HG02678 (cell line): Measurements from ENCODE around the gene PLA2G2D.

Experiments
- ATAC-seq: cut with Tn5 transposase; IDR thresholded peaks from one replicate; pipeline ENCODE4 v1.9.1; 2021; ENCODE audit warnings: mild to moderate bottlenecking, moderate library complexity; ENCODE audit not compliant: unreplicated experiment

Gene PLA2G2D

GRCh38 chr1:20119347-20119746 lies at the start of gene PLA2G2D:
Gene PLA2G2D, minus strand, starts transcription at chr1:20119536. Its CDS starts 38 bp downstream, at chr1:20119498.
- ATAC-seq: no peak

DNA sequence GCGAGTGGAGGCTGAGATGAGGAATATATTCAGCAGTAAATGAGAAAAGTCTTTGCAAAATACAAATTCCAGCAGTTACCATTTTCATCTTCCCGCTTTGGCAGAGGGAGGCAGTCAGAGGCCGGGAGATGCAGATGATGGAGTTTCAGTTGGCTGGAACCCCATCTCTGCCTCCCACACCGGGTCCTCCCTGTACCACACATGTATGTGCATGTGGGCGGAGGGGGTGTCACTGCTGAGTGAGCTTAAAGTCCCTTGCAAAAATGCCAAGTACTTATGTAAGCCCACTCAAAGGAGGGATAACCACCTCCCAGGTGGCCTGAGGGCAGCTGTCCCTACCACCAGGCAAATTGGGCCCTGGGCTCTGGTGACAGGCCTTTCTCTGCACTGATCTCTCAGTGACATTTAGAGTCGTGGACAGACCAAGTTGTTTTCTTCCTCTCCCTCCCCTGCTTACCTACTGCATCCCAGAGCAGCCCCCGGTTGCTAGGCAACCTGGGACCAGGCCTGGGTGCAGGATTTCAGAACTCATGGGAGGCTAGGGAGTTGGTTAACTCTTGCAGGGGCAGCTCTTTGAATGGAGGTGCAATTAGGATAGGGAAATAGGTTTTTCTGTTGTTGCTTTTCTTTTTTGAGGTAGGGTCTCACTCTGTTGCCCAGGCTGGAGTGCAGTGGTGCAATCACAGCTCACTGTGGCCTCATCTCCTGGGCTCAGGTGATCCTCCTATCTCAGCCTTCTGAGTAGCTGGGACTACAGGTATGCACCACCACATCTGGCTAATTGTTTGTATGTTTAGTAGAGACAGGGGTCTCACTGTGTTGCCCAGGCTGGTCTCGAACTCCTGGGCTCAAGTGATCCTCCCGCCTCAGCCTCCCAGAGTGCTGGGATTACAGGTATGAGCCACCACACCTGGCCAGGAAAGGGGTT lies 49.5 kb upstream of the PLA2G2D start:
- ATAC-seq: no peak

DNA sequence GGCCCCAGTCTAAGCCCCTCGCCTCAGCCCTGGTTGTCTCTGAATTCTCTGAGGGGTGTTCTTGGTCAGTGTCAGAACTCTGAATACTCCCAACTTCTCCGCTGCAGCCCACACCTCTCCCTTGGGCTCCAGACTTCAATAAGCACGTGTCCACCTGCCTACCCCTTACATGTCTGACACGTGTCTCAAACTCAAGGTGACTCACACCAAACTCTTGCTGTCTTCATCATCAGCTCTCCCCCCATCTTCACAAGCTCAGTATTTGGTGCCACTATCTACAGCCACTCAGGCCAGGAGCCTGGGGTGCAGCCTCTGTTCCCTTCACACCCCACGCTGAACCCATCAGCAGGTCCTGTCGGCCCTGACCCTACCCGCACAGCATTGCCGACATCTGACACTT lies 47.8 kb upstream of the PLA2G2D start:
- no peak for ATAC-seq

DNA sequence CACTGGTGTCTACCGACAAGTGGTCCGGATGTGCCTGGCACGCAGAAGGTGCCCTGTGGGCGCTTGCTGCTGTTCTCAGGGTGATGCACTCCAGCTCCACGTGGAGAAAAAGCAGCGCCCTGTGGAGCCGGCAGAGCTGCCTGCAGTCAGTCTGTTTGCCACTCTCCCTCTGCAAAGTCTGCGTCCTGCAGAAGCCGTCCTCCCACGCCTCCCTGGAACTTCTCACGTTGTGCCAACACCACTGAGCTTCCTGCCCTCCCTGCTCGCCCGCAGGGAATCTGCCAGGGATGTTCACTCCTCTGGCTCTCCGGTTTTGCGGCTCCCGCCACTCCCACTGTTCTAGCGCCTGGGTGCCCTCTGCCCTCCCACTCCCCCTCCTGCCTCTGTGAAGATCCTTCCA lies 46.7 kb upstream of the PLA2G2D start:
- no peak for ATAC-seq

- ATAC-seq: no peak
These were observed 46.2 kb upstream of the PLA2G2D start for GRCh38 chr1:20165522-20165951.

DNA sequence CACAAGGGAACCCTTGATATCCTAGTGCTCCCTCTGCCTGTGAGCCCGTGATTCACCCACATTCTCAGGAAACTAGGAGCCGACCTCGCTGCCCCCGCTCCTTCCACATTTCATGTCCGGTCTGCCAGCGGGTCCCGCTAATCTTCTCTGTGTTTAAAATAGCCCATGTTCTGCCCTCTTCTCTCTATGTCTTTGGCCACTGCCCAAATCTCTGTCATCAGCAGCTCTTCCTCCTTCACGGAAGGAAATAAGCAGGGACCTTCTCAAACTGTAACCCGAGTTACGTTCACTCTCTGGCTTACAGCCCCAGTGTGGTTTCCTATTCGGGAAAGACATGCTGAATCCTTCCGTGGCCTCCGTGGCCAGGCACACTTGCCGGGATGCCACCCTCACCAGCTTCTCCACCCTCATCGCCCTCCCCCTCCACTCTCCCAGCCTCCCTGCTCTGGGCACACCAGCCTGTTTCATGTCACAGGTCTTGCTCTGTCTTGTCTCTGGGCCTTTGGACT lies 45.4 kb upstream of the PLA2G2D start:
- ATAC-seq: no peak

GRCh38 chr1:20160034-20160433 lies 40.7 kb upstream of the PLA2G2D start:
- ATAC-seq: no peak

DNA sequence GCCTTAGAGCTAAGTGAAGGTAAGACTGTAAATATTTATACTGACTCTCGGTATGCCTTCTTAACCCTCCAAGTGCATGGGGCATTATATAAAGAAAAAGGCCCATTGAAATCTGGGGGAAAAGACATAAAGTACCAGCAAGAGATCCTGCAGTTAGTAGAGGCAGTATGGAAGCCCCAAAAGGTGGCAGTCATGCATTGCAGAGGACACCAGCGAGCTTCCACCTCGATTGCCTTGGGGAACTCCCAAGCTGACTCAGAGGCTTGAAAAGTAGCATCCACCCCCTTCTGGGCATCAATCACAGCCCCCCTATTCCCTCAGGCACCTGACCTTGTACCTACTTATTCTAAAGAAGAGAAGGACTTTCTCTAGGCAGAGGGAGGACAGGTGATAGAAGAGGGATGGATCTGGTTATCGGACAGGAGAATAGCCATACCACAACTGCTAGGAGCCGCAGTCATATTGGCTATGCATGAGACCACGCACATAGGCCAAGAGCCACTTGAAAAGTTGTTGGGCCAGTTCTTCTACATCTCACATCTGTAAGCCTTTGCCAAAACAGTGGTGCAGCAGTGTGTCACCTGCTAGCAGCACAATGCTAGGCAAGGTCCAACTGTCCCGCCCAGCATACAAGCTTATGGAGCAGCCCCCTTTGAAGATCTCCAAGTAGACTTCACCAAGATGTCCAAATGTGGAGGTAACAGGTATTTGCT lies 39.2 kb upstream of the PLA2G2D start:
- no peak for ATAC-seq

GRCh38 chr1:20154301-20154831 lies 35.0 kb upstream of the PLA2G2D start:
- no peak for ATAC-seq

DNA sequence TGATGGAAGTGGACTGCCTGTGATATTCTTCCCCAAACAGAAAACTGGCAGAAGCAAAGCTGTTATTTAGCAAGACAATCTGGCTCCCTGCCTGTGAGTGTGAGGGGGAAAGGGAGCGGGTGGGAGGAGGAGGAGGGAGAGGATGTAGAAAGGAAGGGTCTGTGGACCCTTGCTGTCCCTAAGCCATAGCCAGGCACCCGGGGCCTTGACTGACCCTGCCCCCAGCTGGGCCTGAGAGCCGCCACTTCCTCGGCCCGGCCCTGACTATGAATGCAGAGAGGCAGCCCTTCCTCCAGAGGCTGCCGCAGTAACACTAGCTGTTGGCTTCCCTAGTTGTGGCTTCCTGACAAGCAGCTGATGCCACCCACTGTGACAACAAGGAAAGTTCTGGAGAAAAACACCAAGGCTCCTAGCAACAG lies 33.7 kb upstream of the PLA2G2D start:
- no peak for ATAC-seq

- no peak for ATAC-seq
These were observed 33.2 kb upstream of the PLA2G2D start for GRCh38 chr1:20152599-20152930.

- no peak for ATAC-seq
These were observed 32.7 kb upstream of the PLA2G2D start for GRCh38 chr1:20151906-20152598.

DNA sequence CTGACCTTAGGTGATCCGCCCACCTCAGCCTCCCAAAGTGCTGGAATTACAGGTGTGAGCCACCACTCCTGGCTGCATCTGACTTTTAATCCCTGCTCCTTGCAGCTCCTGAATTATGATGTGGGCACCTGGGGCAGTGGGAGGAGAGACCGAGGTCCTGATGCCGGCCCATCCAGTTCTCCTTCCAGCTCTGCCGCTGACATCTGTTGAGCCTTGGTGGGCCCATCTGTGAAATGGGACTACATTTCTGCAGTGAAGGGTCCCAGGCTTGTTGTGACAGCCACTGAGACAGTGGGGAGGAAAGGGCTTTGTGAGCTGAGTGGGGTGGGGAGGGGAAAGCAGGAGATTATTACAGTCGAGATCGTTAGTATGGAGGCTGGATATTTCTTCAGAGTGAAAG lies 31.6 kb upstream of the PLA2G2D start:
- ATAC-seq: no peak

- ATAC-seq: no peak
These were observed 31.0 kb upstream of the PLA2G2D start for GRCh38 chr1:20150326-20150705.

- no peak for ATAC-seq
These were observed 30.4 kb upstream of the PLA2G2D start for GRCh38 chr1:20149601-20150325.

GRCh38 chr1:20148571-20149500 lies 29.5 kb upstream of the PLA2G2D start:
- no peak for ATAC-seq

GRCh38 chr1:20147846-20148570 lies 28.7 kb upstream of the PLA2G2D start:
- no peak for ATAC-seq

DNA sequence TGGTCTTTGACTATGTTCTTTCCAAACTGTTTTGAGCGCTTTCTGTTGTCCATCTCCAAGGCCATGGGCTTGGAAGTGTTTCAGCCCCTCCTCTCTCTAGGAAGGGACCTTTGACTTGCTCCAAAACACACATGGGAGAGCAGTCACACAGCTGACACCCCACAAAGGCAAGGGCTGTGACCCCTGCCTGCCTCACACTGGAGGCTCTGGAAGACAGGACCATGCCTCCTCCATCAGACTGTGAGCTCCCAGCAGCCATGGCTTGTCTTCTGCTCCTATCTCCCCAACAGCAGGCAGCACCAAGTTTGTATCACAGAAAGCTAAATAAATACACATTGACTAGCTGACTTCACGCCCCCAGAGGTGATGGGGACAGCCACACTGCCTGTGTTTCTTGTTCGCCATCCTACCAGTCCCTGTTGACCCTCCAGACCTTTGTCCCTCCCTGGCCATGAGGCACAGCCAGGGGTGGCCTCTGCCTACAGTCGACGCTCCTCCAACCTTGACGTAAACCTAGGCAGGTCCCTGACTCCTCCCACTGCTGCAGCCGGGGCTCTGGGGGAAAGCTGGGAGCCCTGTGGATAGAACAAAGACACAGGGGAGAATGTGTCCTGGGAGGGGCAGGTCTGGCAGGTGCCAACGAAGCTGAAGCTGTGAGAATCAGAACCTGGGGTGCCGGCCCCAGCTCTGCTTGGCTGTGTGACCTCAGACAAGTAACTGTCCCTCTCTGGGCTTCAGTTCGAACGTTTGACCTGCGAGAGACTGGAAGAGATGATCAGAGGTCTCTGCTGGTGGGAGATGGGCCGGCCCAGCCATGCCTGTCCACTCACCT lies 24.6 kb upstream of the PLA2G2D start:
- no peak for ATAC-seq
